HG02840 (cell line): Measurements from ENCODE around the gene FRMD3.

Experiments
- ATAC-seq: cut with Tn5 transposase; IDR thresholded peaks from one replicate; pipeline ENCODE4 v1.9.1; 2021; ENCODE audit warnings: mild to moderate bottlenecking, moderate library complexity, moderate number of reproducible peaks; ENCODE audit not compliant: unreplicated experiment, low FRiP score

The FRMD3 gene

GRCh38 chr9:83257937-83258891 is 280.0 kb downstream of the FRMD3 start:
- no peak for ATAC-seq

- no peak for ATAC-seq
Measured at GRCh38 chr9:83247732-83248131, 290.5 kb downstream of the FRMD3 start.

- ATAC-seq: no peak
Measured at GRCh38 chr9:83245979-83246659, 292.1 kb downstream of the FRMD3 start.

- no peak for ATAC-seq
Measured at GRCh38 chr9:83242066-83242465, 296.1 kb downstream of the FRMD3 start.

- ATAC-seq: no peak
Measured at GRCh38 chr9:83240671-83241070, 297.5 kb downstream of the FRMD3 start.

- no peak for ATAC-seq
Measured at GRCh38 chr9:83239747-83240146, 298.5 kb downstream of the FRMD3 start.

GRCh38 chr9:83238871-83239640 is 299.1 kb downstream of the FRMD3 start:
- no peak for ATAC-seq

- no peak for ATAC-seq
Measured at GRCh38 chr9:83236029-83236696, 302.0 kb downstream of the FRMD3 start.

- ATAC-seq: no peak
Measured at GRCh38 chr9:83235526-83235925, 302.7 kb downstream of the FRMD3 start.

GRCh38 chr9:83234541-83234940 is 303.7 kb downstream of the FRMD3 start:
- no peak for ATAC-seq

- no peak for ATAC-seq
Measured at GRCh38 chr9:83233647-83234046, 304.6 kb downstream of the FRMD3 start.

GRCh38 chr9:83231039-83231438 is 307.2 kb downstream of the FRMD3 start:
- no peak for ATAC-seq

- ATAC-seq: peak; percentile 92
Measured at GRCh38 chr9:83220730-83221129, 317.5 kb downstream of the FRMD3 start.

GRCh38 chr9:83219924-83220438 is 318.2 kb downstream of the FRMD3 start:
- no peak for ATAC-seq

GRCh38 chr9:83219154-83219923 is 318.9 kb downstream of the FRMD3 start:
- ATAC-seq: no peak

GRCh38 chr9:83218411-83219090 is 319.6 kb downstream of the FRMD3 start:
- ATAC-seq: no peak

GRCh38 chr9:83209188-83209731 is 328.9 kb downstream of the FRMD3 start:
- ATAC-seq: no peak

- no peak for ATAC-seq
Measured at GRCh38 chr9:83208065-83208850, 329.9 kb downstream of the FRMD3 start.
